Stimulated activated naive CD8-positive, alpha-beta T cell treated with anti-CD3 and anti-CD28 coated beads, Interleukin-15, Interleukin-2, amounts not matched to agents 100 ng/mL and 50 ng/mL, for 24 hours (primary cell): Measurements from ENCODE around the gene DOCK3.
"Not testable (repeated sequence)": the region's sequence is repeated elsewhere in the genome, so short reads cannot be mapped to it uniquely, and the experiment has no call there.

ENCODE experiments used
- H3K27ac Mint-ChIP-seq: one replicate; pipeline ENCODE4 v1.8.0; 2021; ENCODE audit warnings: mild to moderate bottlenecking, mixed read lengths
- H3K27me3 Mint-ChIP-seq: one replicate; pipeline ENCODE4 v1.8.0; 2021; ENCODE audit warnings: mixed read lengths
- H3K36me3 Mint-ChIP-seq: one replicate; pipeline ENCODE4 v1.8.0; 2021; ENCODE audit warnings: low read depth, mixed read lengths
- H3K4me1 Mint-ChIP-seq: one replicate; pipeline ENCODE4 v1.8.0; 2021; ENCODE audit warnings: low read depth, mixed read lengths
- H3K4me3 Mint-ChIP-seq: one replicate; pipeline ENCODE4 v1.8.0; 2021; ENCODE audit warnings: mild to moderate bottlenecking, mixed read lengths
- H3K9me3 Mint-ChIP-seq: one replicate; pipeline ENCODE4 v1.8.0; 2021; ENCODE audit warnings: mixed read lengths

Gene DOCK3

GRCh38 chr3:50978586-50978985 lies 303.9 kb downstream of the DOCK3 start:
- not testable (repeated sequence) for H3K4me1 Mint-ChIP-seq, H3K9me3 Mint-ChIP-seq, H3K4me3 Mint-ChIP-seq, H3K36me3 Mint-ChIP-seq, H3K27me3 Mint-ChIP-seq, H3K27ac Mint-ChIP-seq

- H3K36me3 Mint-ChIP-seq: no peaks in the 10 kb centered on the region
- H3K4me3 Mint-ChIP-seq: no peak overlapping the region
- no peaks in the 10 kb centered on the region for H3K27me3 Mint-ChIP-seq
- no peak overlapping the region for H3K27ac Mint-ChIP-seq
- H3K4me1 Mint-ChIP-seq: no peaks in the 10 kb centered on the region
- H3K9me3 Mint-ChIP-seq: peaks cover 8% of the 10 kb centered on the region
Observed at GRCh38 chr3:50978991-50979667, 304.4 kb downstream of the DOCK3 start.

- peaks cover 8% of the 10 kb centered on the region for H3K9me3 Mint-ChIP-seq
- H3K36me3 Mint-ChIP-seq: no peaks in the 10 kb centered on the region
- no peak overlapping the region for H3K4me3 Mint-ChIP-seq
- no peaks in the 10 kb centered on the region for H3K27me3 Mint-ChIP-seq
- no peak overlapping the region for H3K27ac Mint-ChIP-seq
- H3K4me1 Mint-ChIP-seq: no peaks in the 10 kb centered on the region
Observed at GRCh38 chr3:50982540-50983325, 308.0 kb downstream of the DOCK3 start.

- Mint-ChIP-seq H3K4me1 (no peaks in the 10 kb centered on the region), H3K27me3 (no peaks in the 10 kb centered on the region), H3K36me3 (no peaks in the 10 kb centered on the region), H3K4me3 (no peak overlapping the region), H3K27ac (no peak overlapping the region), H3K9me3 (peaks cover 8% of the 10 kb centered on the region)
Observed at GRCh38 chr3:50983887-50984286, 309.2 kb downstream of the DOCK3 start.

- no peaks in the 10 kb centered on the region for H3K36me3 Mint-ChIP-seq
- no peaks in the 10 kb centered on the region for H3K27me3 Mint-ChIP-seq
- no peak overlapping the region for H3K27ac Mint-ChIP-seq
- no peaks in the 10 kb centered on the region for H3K4me1 Mint-ChIP-seq
- no peak overlapping the region for H3K4me3 Mint-ChIP-seq
- H3K9me3 Mint-ChIP-seq: peaks cover 5% of the 10 kb centered on the region
Observed at GRCh38 chr3:50985893-50986292, 311.2 kb downstream of the DOCK3 start.

- Mint-ChIP-seq H3K36me3 (no peaks in the 10 kb centered on the region), H3K4me3 (no peak overlapping the region), H3K27me3 (no peaks in the 10 kb centered on the region), H3K27ac (no peak overlapping the region), H3K9me3 (peaks cover 14% of the 10 kb centered on the region), H3K4me1 (no peaks in the 10 kb centered on the region)
Observed at GRCh38 chr3:50986726-50987125, 312.0 kb downstream of the DOCK3 start.

- no peaks in the 10 kb centered on the region for H3K27me3 Mint-ChIP-seq
- H3K4me1 Mint-ChIP-seq: no peaks in the 10 kb centered on the region
- no peak overlapping the region for H3K4me3 Mint-ChIP-seq
- peaks cover 13% of the 10 kb centered on the region for H3K9me3 Mint-ChIP-seq
- no peak overlapping the region for H3K27ac Mint-ChIP-seq
- no peaks in the 10 kb centered on the region for H3K36me3 Mint-ChIP-seq
Observed at GRCh38 chr3:50994537-50994936, 319.8 kb downstream of the DOCK3 start.

GRCh38 chr3:50995085-50995824 lies 320.5 kb downstream of the DOCK3 start:
- Mint-ChIP-seq H3K36me3 (no peaks in the 10 kb centered on the region), H3K27me3 (no peaks in the 10 kb centered on the region), H3K4me3 (no peak overlapping the region), H3K27ac (no peak overlapping the region), H3K9me3 (peaks cover 13% of the 10 kb centered on the region), H3K4me1 (no peaks in the 10 kb centered on the region)

GRCh38 chr3:51002495-51002894 lies 327.8 kb downstream of the DOCK3 start:
- H3K4me1 Mint-ChIP-seq: peaks cover 4% of the 10 kb centered on the region
- no peaks in the 10 kb centered on the region for H3K9me3 Mint-ChIP-seq
- no peak overlapping the region for H3K4me3 Mint-ChIP-seq
- H3K27me3 Mint-ChIP-seq: no peaks in the 10 kb centered on the region
- no peak overlapping the region for H3K27ac Mint-ChIP-seq
- H3K36me3 Mint-ChIP-seq: no peaks in the 10 kb centered on the region

GRCh38 chr3:51004235-51004634 lies 329.5 kb downstream of the DOCK3 start:
- Mint-ChIP-seq H3K27me3 (no peaks in the 10 kb centered on the region), H3K9me3 (no peaks in the 10 kb centered on the region)

GRCh38 chr3:51024121-51024520 lies 349.4 kb downstream of the DOCK3 start:
- Mint-ChIP-seq H3K4me3 (no peak overlapping the region), H3K4me1 (peaks cover 38% of the 10 kb centered on the region), H3K27me3 (no peaks in the 10 kb centered on the region), H3K9me3 (peaks cover 3% of the 10 kb centered on the region), H3K36me3 (no peaks in the 10 kb centered on the region), H3K27ac (no peak overlapping the region)

More at GRCh38 chr3:51004235-51004634, 329.5 kb downstream of the DOCK3 start:
- no peaks in the 10 kb centered on the region for H3K36me3 Mint-ChIP-seq
- peaks cover 4% of the 10 kb centered on the region for H3K4me1 Mint-ChIP-seq
- H3K4me3 Mint-ChIP-seq: no peak overlapping the region
- no peak overlapping the region for H3K27ac Mint-ChIP-seq

GRCh38 chr3:51024765-51025632 lies 350.3 kb downstream of the DOCK3 start:
- H3K36me3 Mint-ChIP-seq: no peaks in the 10 kb centered on the region
- peaks cover 38% of the 10 kb centered on the region for H3K4me1 Mint-ChIP-seq
- no peaks in the 10 kb centered on the region for H3K27me3 Mint-ChIP-seq
- peaks cover 3% of the 10 kb centered on the region for H3K9me3 Mint-ChIP-seq
- peak overlapping the region; percentile 22 for H3K4me3 Mint-ChIP-seq
- peak overlapping the region; percentile 52 for H3K27ac Mint-ChIP-seq

- peaks cover 11% of the 10 kb centered on the region for H3K4me1 Mint-ChIP-seq
- no peak overlapping the region for H3K27ac Mint-ChIP-seq
- H3K4me3 Mint-ChIP-seq: no peak overlapping the region
- no peaks in the 10 kb centered on the region for H3K27me3 Mint-ChIP-seq
- H3K9me3 Mint-ChIP-seq: peaks cover 9% of the 10 kb centered on the region
- peaks cover under 1% of the 10 kb centered on the region for H3K36me3 Mint-ChIP-seq
Observed at GRCh38 chr3:51031666-51032065, 356.9 kb downstream of the DOCK3 start.

- Mint-ChIP-seq H3K27me3 (no peaks in the 10 kb centered on the region), H3K36me3 (peaks cover 4% of the 10 kb centered on the region), H3K9me3 (peaks cover 12% of the 10 kb centered on the region), H3K4me3 (no peak overlapping the region), H3K27ac (no peak overlapping the region), H3K4me1 (no peaks in the 10 kb centered on the region)
Observed at GRCh38 chr3:51035630-51036029, 360.9 kb downstream of the DOCK3 start.
